RWPE2 (cell line): ENCODE measurements around the gene CCDC80.

Experiments used
- ATAC-seq: fragments of 200-7000 bp; cut with Tn5 transposase; 3 replicates; pipeline ENCODE4 v1.9.1; 2021; ENCODE audit warnings: low read depth
- DNase-seq: peaks from one replicate; pipeline ENCODE4 v3.0.0-alpha.2; 2020; ENCODE audit warnings: low spot score
- H3K27ac ChIP-seq: fragments of 450-650 bp; 2 replicates; pipeline ENCODE4 v1.5.1; 2017; ENCODE audit warnings: mild to moderate bottlenecking; ENCODE audit not compliant: poor library complexity, severe bottlenecking
- H3K27me3 ChIP-seq: fragments of 250-450 bp; sonication (Bioruptor Pico); 2 replicates; pipeline ENCODE4 v1.5.1; 2021; ENCODE audit warnings: mild to moderate bottlenecking, moderate library complexity; ENCODE audit not compliant: insufficient read depth, poor library complexity, severe bottlenecking
- H3K36me3 ChIP-seq: fragments of 250-450 bp; sonication (Bioruptor Pico); 2 replicates; pipeline ENCODE4 v1.5.1; 2020; ENCODE audit warnings: low read depth, mild to moderate bottlenecking, moderate library complexity
- H3K4me1 ChIP-seq: fragments of 250-450 bp; sonication (Bioruptor Pico); 2 replicates; pipeline ENCODE4 v1.5.1; 2021; ENCODE audit warnings: mild to moderate bottlenecking, moderate library complexity; ENCODE audit not compliant: insufficient read depth, poor library complexity, severe bottlenecking
- H3K4me3 ChIP-seq: fragments of 250-450 bp; sonication (Bioruptor Pico); 2 replicates; pipeline ENCODE4 v1.5.1; 2021; ENCODE audit warnings: mild to moderate bottlenecking, moderate library complexity; ENCODE audit not compliant: severe bottlenecking
- H3K9me3 ChIP-seq: fragments of 250-450 bp; sonication (Bioruptor Pico); 2 replicates; pipeline ENCODE4 v1.5.1; 2021; ENCODE audit warnings: mild to moderate bottlenecking, moderate library complexity; ENCODE audit not compliant: severe bottlenecking
- CTCF ChIP-seq: fragments of 450-650 bp; IDR thresholded peaks from one replicate; pipeline ENCODE4 v1.5.1; 2017; ENCODE audit warnings: mild to moderate bottlenecking, moderate library complexity; ENCODE audit not compliant: poor library complexity, severe bottlenecking

CCDC80 gene

GRCh38 chr3:112631257-112631656 lies 9.7 kb downstream of the CCDC80 start:
- peaks cover 6% of the 10 kb centered on the region for H3K4me1 ChIP-seq
- H3K27me3 ChIP-seq, result no peaks in the 10 kb centered on the region
- H3K9me3 ChIP-seq, result no peaks in the 10 kb centered on the region
- DNase-seq (no peak), ATAC-seq (no peak)
- no peak overlapping the region for H3K27ac ChIP-seq
- no peak for TF ChIP-seq CTCF
- no peaks in the 10 kb centered on the region for H3K36me3 ChIP-seq
- H3K4me3 ChIP-seq, result no peak overlapping the region

- Histone ChIP-seq H3K4me1 (peaks cover 15% of the 10 kb centered on the region), H3K4me3 (no peak overlapping the region), H3K9me3 (no peaks in the 10 kb centered on the region), H3K27ac (no peak overlapping the region), H3K27me3 (no peaks in the 10 kb centered on the region), H3K36me3 (no peaks in the 10 kb centered on the region; the same call in 1 of the 2 replicates)
- DNase-seq, result no peak
- TF ChIP-seq CTCF, result no peak
- ATAC-seq, result peak; percentile 92
Observed at GRCh38 chr3:112629425-112629824, 11.5 kb downstream of the CCDC80 start.

GRCh38 chr3:112627919-112628466 lies 12.9 kb downstream of the CCDC80 start:
- Histone ChIP-seq H3K9me3 (no peaks in the 10 kb centered on the region), H3K4me1 (peaks cover 15% of the 10 kb centered on the region), H3K4me3 (no peak overlapping the region), H3K27me3 (no peaks in the 10 kb centered on the region), H3K27ac (no peak overlapping the region), H3K36me3 (no peaks in the 10 kb centered on the region; the same call in 1 of the 2 replicates)
- no peak for ATAC-seq
- no peak for TF ChIP-seq CTCF
- DNase-seq, result no peak

- no peak for TF ChIP-seq CTCF
- H3K27ac ChIP-seq, result no peak overlapping the region
- peaks cover 15% of the 10 kb centered on the region for H3K4me1 ChIP-seq
- no peaks in the 10 kb centered on the region for H3K27me3 ChIP-seq
- no peak overlapping the region for H3K4me3 ChIP-seq
- H3K36me3 ChIP-seq, result no peaks in the 10 kb centered on the region; the same call in 1 of the 2 replicates
- ATAC-seq (no peak), DNase-seq (no peak)
- no peaks in the 10 kb centered on the region for H3K9me3 ChIP-seq
Observed at GRCh38 chr3:112627419-112627818, 13.5 kb downstream of the CCDC80 start.

GRCh38 chr3:112623717-112624116 lies 17.2 kb downstream of the CCDC80 start:
- ATAC-seq (peak; percentile 74), DNase-seq (no peak)

More at GRCh38 chr3:112623717-112624116, 17.2 kb downstream of the CCDC80 start:
- H3K4me3 ChIP-seq, result no peak overlapping the region
- H3K27me3 ChIP-seq, result no peaks in the 10 kb centered on the region
- H3K9me3 ChIP-seq, result no peaks in the 10 kb centered on the region
- no peak for TF ChIP-seq CTCF
- H3K36me3 ChIP-seq, result no peaks in the 10 kb centered on the region; the same call in 1 of the 2 replicates
- H3K27ac ChIP-seq, result no peak overlapping the region
- peaks cover 9% of the 10 kb centered on the region for H3K4me1 ChIP-seq
